OCI-LY7 (cell line): ENCODE data around the gene RMND5B. TPM values are rescaled to one million over a fixed set of nuclear protein-coding genes. Genes with fewer than 3 reads are reported as not detected.

Experiments
- BruUV-seq: library from RNA; stranded (reverse); fragments of 400-500 nt; replicated peaks from 2 replicates; lab custom pipeline; 2021; lab: Mats Ljungman, UMichigan
- CTCF ChIA-PET: fragments of 300-600 bp; sonication (Branson Sonifier 250); formaldehyde crosslinking; loops from one replicate; lab custom pipeline; 2022; ENCODE audit warnings: antibody characterized with exemption; ENCODE audit not compliant: unreplicated experiment; lab: Charles Lee
- POLR2A ChIA-PET: fragments of 300-600 bp; sonication (Branson Sonifier 250); formaldehyde crosslinking; loops from one replicate; lab custom pipeline; 2022; ENCODE audit warnings: antibody characterized with exemption; lab: Charles Lee
- DNase-seq: peaks from one replicate; pipeline ENCODE4 v3.0.0-alpha.2; 2015; ENCODE audit warnings: low spot score
- H2AFZ ChIP-seq: fragments of 200-600 bp; sonication (generic), shearing (Covaris generic); 2 replicates; pipeline ENCODE4 v1.6.1; 2014; ENCODE audit warnings: mild to moderate bottlenecking, antibody characterized with exemption, low read length, moderate library complexity
- H3K27ac ChIP-seq: fragments of 200-600 bp; sonication (generic); 2 replicates; pipeline ENCODE4 v1.5.1; 2014; ENCODE audit warnings: mixed run types, low read depth, mild to moderate bottlenecking, moderate library complexity, low read length, inconsistent platforms; ENCODE audit not compliant: poor library complexity, severe bottlenecking
- H3K36me3 ChIP-seq: fragments of 200-600 bp; sonication (generic); 2 replicates; pipeline ENCODE4 v1.6.1; 2014; ENCODE audit warnings: mild to moderate bottlenecking, antibody characterized with exemption, low read length, moderate library complexity, mixed read lengths; ENCODE audit not compliant: insufficient read depth
- H3K4me1 ChIP-seq: fragments of 200-600 bp; sonication (generic); 2 replicates; pipeline ENCODE4 v1.5.1; 2014; ENCODE audit warnings: mild to moderate bottlenecking, low read length; ENCODE audit not compliant: insufficient read depth, poor library complexity, severe bottlenecking
- H3K4me2 ChIP-seq: fragments of 200-600 bp; sonication (generic); 2 replicates; pipeline ENCODE4 v1.6.1; 2014; ENCODE audit warnings: mild to moderate bottlenecking, low read length
- H3K4me3 ChIP-seq: fragments of 200-600 bp; sonication (generic); 2 replicates; pipeline ENCODE4 v1.5.1; 2014; ENCODE audit warnings: mild to moderate bottlenecking, low read depth, low read length; ENCODE audit not compliant: poor library complexity, severe bottlenecking
- H3K79me2 ChIP-seq: fragments of 200-600 bp; sonication (generic); 2 replicates; pipeline ENCODE4 v1.6.1; 2016; ENCODE audit warnings: low read depth, mild to moderate bottlenecking, low read length, moderate library complexity, mixed read lengths; ENCODE audit not compliant: insufficient read depth
- H3K9me2 ChIP-seq: fragments of 200-600 bp; sonication (generic); 2 replicates; pipeline ENCODE4 v1.6.1; 2016; ENCODE audit warnings: mild to moderate bottlenecking, low read length, mixed read lengths; ENCODE audit not compliant: insufficient read depth
- H3K9me3 ChIP-seq: fragments of 200-600 bp; sonication (generic); 2 replicates; pipeline ENCODE4 v1.6.1; 2014; ENCODE audit warnings: mild to moderate bottlenecking, mixed run types, low read length, mixed read lengths
- H4K20me1 ChIP-seq: fragments of 200-600 bp; sonication (generic); 2 replicates; pipeline ENCODE4 v1.6.1; 2014; ENCODE audit warnings: mild to moderate bottlenecking, antibody characterized with exemption, low read length, moderate library complexity, mixed read lengths; ENCODE audit not compliant: insufficient read depth
- CTCF ChIP-seq: fragments of 200-600 bp; sonication (generic); conservative IDR thresholded peaks from 2 replicates; pipeline ENCODE4 v1.5.1; 2014; ENCODE audit warnings: mild to moderate bottlenecking, antibody characterized with exemption, low read length, moderate library complexity, mixed read lengths
- EZH2phosphoT487 ChIP-seq: fragments of 200-600 bp; sonication (generic); IDR thresholded peaks from 2 replicates; pipeline ENCODE4 v1.6.1; 2018; ENCODE audit warnings: low read depth, borderline replicate concordance, mild to moderate bottlenecking, mixed run types, antibody characterized with exemption, low read length, moderate library complexity, mixed read lengths
- intact Hi-C: fragments of 100-400 bp; cut with micrococcal nuclease; formaldehyde crosslinking; loops from one replicate; pipeline ENCODE4 v1.10.0; 2022; ENCODE audit not compliant: unreplicated experiment
- total RNA-seq, 2 experiments: library from RNA; depleted of rRNA in 1 of 2; stranded (reverse); fragments of >200 nt in 1 of 2; shearing (Covaris generic) in 1 of 2; gene quantifications; 2 replicates each; pipeline ENCODE4 v1.2.3, GENCODE V29; 2014 to 2022

Gene RMND5B
- total RNA-seq, 2 experiments from 2014 or later: 63.2 to 68.3 TPM

DNA sequence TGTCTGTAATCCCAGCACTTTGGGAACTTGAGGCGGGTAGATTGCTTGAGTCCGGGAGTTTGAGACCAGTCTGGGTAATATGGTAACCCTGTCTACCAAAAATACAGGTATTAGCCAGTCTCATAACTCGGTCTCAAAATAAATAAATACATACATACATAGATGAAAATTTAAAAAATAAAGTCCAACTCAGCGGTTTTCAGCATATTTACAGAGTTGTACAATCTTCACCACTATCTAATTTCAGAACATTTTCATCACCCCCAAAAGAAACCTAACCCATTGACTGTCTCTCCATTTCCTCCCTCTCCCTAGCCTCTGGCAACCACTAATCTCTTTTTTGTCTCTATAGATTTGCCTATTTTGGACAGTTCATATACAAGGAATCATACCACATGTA lies 10.7 kb downstream of the RMND5B start:
- Histone ChIP-seq H3K79me2 (no peaks in the 10 kb centered on the region), H3K27ac (no peak overlapping the region), H3K9me2 (no peaks in the 10 kb centered on the region), H3K36me3 (peaks cover 93% of the 10 kb centered on the region), H3K4me3 (no peak overlapping the region), H3K4me1 (no peaks in the 10 kb centered on the region), H2AFZ (no peak overlapping the region), H3K4me2 (no peak overlapping the region), H4K20me1 (no peaks in the 10 kb centered on the region), H3K9me3 (no peaks in the 10 kb centered on the region)
- DNase-seq: no peak
- intact Hi-C loops: no loop called here
- TF ChIP-seq EZH2phosphoT487: no peak
- no peak for TF ChIP-seq CTCF
- TSS peak; percentile 25 for BruUV-seq
- POLR2A ChIA-PET: no interaction called here
- CTCF ChIA-PET: no interaction called here

DNA sequence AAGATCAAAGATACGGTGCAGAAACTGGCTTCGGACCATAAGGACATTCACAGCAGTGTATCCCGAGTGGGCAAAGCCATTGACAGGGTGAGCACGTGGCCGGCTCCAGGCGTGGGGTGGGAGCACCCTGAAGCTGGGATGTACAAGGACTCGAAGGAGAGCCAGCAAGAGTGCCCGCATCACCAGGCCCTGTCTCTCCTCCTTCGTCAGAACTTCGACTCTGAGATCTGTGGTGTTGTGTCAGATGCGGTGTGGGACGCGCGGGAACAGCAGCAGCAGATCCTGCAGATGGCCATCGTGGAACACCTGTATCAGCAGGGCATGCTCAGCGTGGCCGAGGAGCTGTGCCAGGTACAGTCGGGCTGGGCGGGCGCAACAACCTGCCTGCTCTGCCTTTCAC lies 11.8 kb downstream of the RMND5B start:
- no peak overlapping the region for H3K27ac ChIP-seq
- H4K20me1 ChIP-seq: no peaks in the 10 kb centered on the region
- POLR2A ChIA-PET: interaction anchor here (1.3 kb wide), 1 partner anchor 11 kb away, joined by 11 read pairs; the partner anchor contains the start of gene NHP2
- no peak for TF ChIP-seq CTCF
- no peak for TF ChIP-seq EZH2phosphoT487
- no peaks in the 10 kb centered on the region for H3K9me3 ChIP-seq
- no peaks in the 10 kb centered on the region for H3K9me2 ChIP-seq
- intact Hi-C loops: no loop called here
- no peak overlapping the region for H2AFZ ChIP-seq
- H3K79me2 ChIP-seq: no peaks in the 10 kb centered on the region
- no peak overlapping the region for H3K4me3 ChIP-seq
- CTCF ChIA-PET: no interaction called here
- H3K4me1 ChIP-seq: no peaks in the 10 kb centered on the region
- DNase-seq: no peak
- no peak overlapping the region for H3K4me2 ChIP-seq
- H3K36me3 ChIP-seq: peaks cover 95% of the 10 kb centered on the region
- no TSS peak for BruUV-seq

DNA sequence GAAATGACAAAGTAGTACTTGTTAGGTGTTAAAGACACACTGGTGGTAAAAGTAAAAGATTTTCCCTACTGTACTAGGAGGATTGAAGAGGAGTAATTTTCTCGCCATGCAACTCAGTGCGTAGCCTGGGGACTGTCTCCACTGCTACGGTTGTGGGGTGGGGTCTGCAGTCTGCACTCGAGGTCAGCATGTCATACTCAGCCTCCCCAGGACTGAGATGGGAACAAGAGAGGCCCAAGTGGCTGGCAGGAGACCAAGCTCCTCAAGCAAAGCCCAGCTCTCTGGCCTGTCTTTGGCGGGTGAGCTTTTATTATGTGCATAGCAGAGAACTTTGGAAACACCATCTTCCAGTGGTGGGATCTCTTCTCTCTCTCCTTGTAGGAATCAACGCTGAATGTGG lies 12.4 kb downstream of the RMND5B start:
- no peaks in the 10 kb centered on the region for H3K4me1 ChIP-seq
- H2AFZ ChIP-seq: no peak overlapping the region
- peaks cover 95% of the 10 kb centered on the region for H3K36me3 ChIP-seq
- H3K79me2 ChIP-seq: no peaks in the 10 kb centered on the region
- no peaks in the 10 kb centered on the region for H3K9me2 ChIP-seq
- H3K4me2 ChIP-seq: no peak overlapping the region
- ChIA-PET POLR2A (interaction anchor here (0.5 to 1.3 kb wide), 2 partner anchors 10 to 57 kb away, joined by 3 to 11 read pairs; partner anchors contain the start of gene NHP2), CTCF (interaction anchor here (0.6 to 1.3 kb wide), 2 partner anchors 25 to 72 kb away, joined by 3 to 5 read pairs; no protein-coding TSS in a partner anchor)
- no peak for DNase-seq
- intact Hi-C loops: no loop called here
- no peak for TF ChIP-seq CTCF
- TF ChIP-seq EZH2phosphoT487: no peak
- H3K9me3 ChIP-seq: no peaks in the 10 kb centered on the region
- no peaks in the 10 kb centered on the region for H4K20me1 ChIP-seq
- no peak overlapping the region for H3K27ac ChIP-seq
- no TSS peak for BruUV-seq
- H3K4me3 ChIP-seq: no peak overlapping the region
